ENCODE results near the gene CDK5. TPM values are rescaled to one million over a fixed set of nuclear protein-coding genes. Genes with fewer than 3 reads are reported as not detected.

Gene CDK5
- total and polyA plus RNA-seq, 9 donors = 2.7 to 9.4 (median 4.1) TPM

- TF ChIP-seq CTCF (IDR thresholded peaks at IDR 0.05) = no peak
- no peaks in the 10 kb centered on the region for H3K36me3 ChIP-seq
- H3K9me3 ChIP-seq = no peaks in the 10 kb centered on the region
- peaks cover 25% of the 10 kb centered on the region for H3K4me1 ChIP-seq (ENCODE audit: insufficient read depth)
- no peaks in the 10 kb centered on the region for H3K27me3 ChIP-seq
- peak overlapping the region; percentile 78 for H3K4me3 ChIP-seq
- peak overlapping the region; percentile 85 to 88 for H3K27ac ChIP-seq
- intact Hi-C loops (cut with DNase I) = no loop called here
- DNase-seq = peak in 1 of 5 donors; percentile 38
- WGBS, 3 donors = 1% methylated on average over 25 to 31 of the region's 31 CpGs
Measured at GRCh38 chr7:151080067-151080521, 22.4 kb upstream of the CDK5 start.

- H3K27ac ChIP-seq = no peak overlapping the region
- H3K9me3 ChIP-seq = no peaks in the 10 kb centered on the region
- H3K36me3 ChIP-seq = no peaks in the 10 kb centered on the region
- WGBS, 3 donors = 63 to 72% (median 63%) methylated on average over 27 of the region's 27 CpGs
- TF ChIP-seq POLR2A (IDR thresholded peaks at IDR 0.05) (no peak), EP300 (IDR thresholded peaks at IDR 0.05) (no peak), CTCF (IDR thresholded peaks at IDR 0.05) (no peak)
- peaks cover 25% of the 10 kb centered on the region for H3K4me1 ChIP-seq (ENCODE audit: insufficient read depth)
- no peaks in the 10 kb centered on the region for H3K27me3 ChIP-seq
- DNase-seq = peak in 4 of 5 donors; percentile 17 to 42 (median 30)
- H3K4me3 ChIP-seq = peak overlapping the region; percentile 78
- intact Hi-C loops (cut with DNase I) = no loop called here
Measured at GRCh38 chr7:151079199-151079910, 21.7 kb upstream of the CDK5 start.

- Histone ChIP-seq H3K4me1 (ENCODE audit: insufficient read depth) (peaks cover 22% of the 10 kb centered on the region), H3K27ac (no peak overlapping the region), H3K4me3 (no peak overlapping the region), H3K36me3 (no peaks in the 10 kb centered on the region), H3K9me3 (no peaks in the 10 kb centered on the region), H3K27me3 (no peaks in the 10 kb centered on the region)
- no peak for TF ChIP-seq CTCF (IDR thresholded peaks at IDR 0.05)
- TF ChIP-seq POLR2A (IDR thresholded peaks at IDR 0.05) = no peak
- TF ChIP-seq EP300 (IDR thresholded peaks at IDR 0.05) = no peak
- 29 to 34% (median 32%) methylated on average over 22 of the region's 22 CpGs for WGBS, 3 donors
- peak in 4 of 5 donors; percentile 21 to 40 (median 28) for DNase-seq
- intact Hi-C loops (cut with DNase I) = no loop called here
Measured at GRCh38 chr7:151078233-151079040, 20.7 kb upstream of the CDK5 start.

- H3K4me3 ChIP-seq = no peak overlapping the region
- H3K27me3 ChIP-seq = no peaks in the 10 kb centered on the region
- H3K27ac ChIP-seq = no peak overlapping the region
- WGBS, 3 donors = 73 to 75% (median 74%) methylated on average over 10 of the region's 10 CpGs
- H3K9me3 ChIP-seq = no peaks in the 10 kb centered on the region
- peaks cover 22% of the 10 kb centered on the region for H3K4me1 ChIP-seq (ENCODE audit: insufficient read depth)
- H3K36me3 ChIP-seq = no peaks in the 10 kb centered on the region
- no peak for TF ChIP-seq EP300 (IDR thresholded peaks at IDR 0.05)
- TF ChIP-seq POLR2A (IDR thresholded peaks at IDR 0.05) = no peak
- no peak for TF ChIP-seq CTCF (IDR thresholded peaks at IDR 0.05)
- intact Hi-C loops (cut with DNase I) = no loop called here
- DNase-seq = peak in 1 of 5 donors; percentile 19
Measured at GRCh38 chr7:151077705-151078232, 20.1 kb upstream of the CDK5 start.

Measured in ovary (tissue), 9 donors.